ENCODE results near the gene PTPRD. TPM values are rescaled to one million over a fixed set of nuclear protein-coding genes. Genes with fewer than 3 reads are reported as not detected.

The PTPRD gene
- total RNA-seq, 1 experiment from 2014 or later, result 0.02 TPM

DNA sequence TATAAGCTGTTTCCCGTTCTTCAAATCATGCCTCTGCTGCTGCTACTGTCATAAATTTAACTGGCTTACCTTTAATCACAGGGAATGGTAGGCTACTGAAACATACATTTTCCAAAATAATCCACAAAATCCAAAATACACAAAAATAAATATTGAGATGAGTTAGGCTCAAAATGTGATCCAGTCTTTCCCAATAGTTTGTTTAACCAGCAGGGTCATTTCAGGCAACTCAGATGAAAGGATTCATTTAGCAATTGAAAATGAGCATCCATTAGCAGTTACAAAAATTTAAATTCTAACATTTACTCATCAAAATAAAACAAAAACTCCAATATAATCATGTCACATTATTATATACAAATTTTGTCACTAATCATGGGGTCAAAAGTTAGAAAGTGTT lies 1797.6 kb downstream of the PTPRD start (continued):
- TF ChIP-seq, protein P1, sequence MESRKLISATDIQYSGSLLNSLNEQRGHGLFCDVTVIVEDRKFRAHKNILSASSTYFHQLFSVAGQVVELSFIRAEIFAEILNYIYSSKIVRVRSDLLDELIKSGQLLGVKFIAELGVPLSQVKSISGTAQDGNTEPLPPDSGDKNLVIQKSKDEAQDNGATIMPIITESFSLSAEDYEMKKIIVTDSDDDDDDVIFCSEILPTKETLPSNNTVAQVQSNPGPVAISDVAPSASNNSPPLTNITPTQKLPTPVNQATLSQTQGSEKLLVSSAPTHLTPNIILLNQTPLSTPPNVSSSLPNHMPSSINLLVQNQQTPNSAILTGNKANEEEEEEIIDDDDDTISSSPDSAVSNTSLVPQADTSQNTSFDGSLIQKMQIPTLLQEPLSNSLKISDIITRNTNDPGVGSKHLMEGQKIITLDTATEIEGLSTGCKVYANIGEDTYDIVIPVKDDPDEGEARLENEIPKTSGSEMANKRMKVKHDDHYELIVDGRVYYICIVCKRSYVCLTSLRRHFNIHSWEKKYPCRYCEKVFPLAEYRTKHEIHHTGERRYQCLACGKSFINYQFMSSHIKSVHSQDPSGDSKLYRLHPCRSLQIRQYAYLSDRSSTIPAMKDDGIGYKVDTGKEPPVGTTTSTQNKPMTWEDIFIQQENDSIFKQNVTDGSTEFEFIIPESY (IDR thresholded peaks at IDR 0.05; ENCODE audit: extremely low read depth, insufficient replicate concordance, low read length), result no peak

DNA sequence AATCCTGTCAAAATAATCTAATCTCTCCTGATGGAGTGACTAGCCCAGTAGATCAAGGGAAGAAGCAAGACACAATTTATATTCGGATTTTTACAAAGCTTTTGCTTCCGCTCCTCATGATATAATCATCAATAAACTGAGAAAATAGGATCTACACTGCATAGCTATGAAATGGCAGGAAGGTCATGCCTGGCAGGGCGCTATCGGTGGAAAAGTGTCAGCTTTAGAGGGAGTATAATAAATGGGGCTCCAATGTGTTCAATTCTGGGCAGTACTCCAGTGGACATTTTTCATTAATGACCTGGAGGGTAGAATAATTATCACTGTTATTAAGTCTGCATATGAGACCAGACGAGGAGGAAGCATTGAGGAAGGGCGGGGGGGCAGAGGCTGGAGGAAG lies 1799.9 kb downstream of the PTPRD start:
- Histone ChIP-seq H3K9me2 (ENCODE audit: insufficient read depth) (no peaks in the 10 kb centered on the region), H3K9me3 (ENCODE audit: control insufficient read depth in 1 of 2, insufficient read depth in 1 of 2, low read depth in 1 of 2, low read length in 2 of 2) (peaks cover 20 to 23% of the 10 kb centered on the region in 2 experiments; a peak in 2 of 4 replicates), H3K79me2 (ENCODE audit: insufficient read depth, low read length) (no peaks in the 10 kb centered on the region), H3K36me3 (ENCODE audit: control insufficient read depth in 1 of 2, insufficient read depth in 2 of 2, low read length in 2 of 2) (no peaks in the 10 kb centered on the region), H3K4me1 (ENCODE audit: control insufficient read depth in 1 of 2, insufficient read depth in 2 of 2, low read length in 2 of 2) (no peaks in the 10 kb centered on the region), H3K9ac (ENCODE audit: low read length) (no peak overlapping the region), H2AFZ (ENCODE audit: low read depth, low read length, poor library complexity, severe bottlenecking) (no peak overlapping the region), H4K20me1 (ENCODE audit: insufficient read depth) (no peaks in the 10 kb centered on the region), H3K27me3 (ENCODE audit: insufficient read depth, low read length) (no peaks in the 10 kb centered on the region), H3K4me2 (ENCODE audit: low read length) (no peak overlapping the region), H3K27ac (ENCODE audit: low read depth, low read length) (no peak overlapping the region), H3K4me3 (replicated peaks in 1 of 2; ENCODE audit: low read depth in 1 of 2, low read length in 2 of 2) (no peak overlapping the region)
- no TSS peak for BruUV-seq (replicated peaks)
- DNase-seq (ENCODE audit: low read depth, low spot score) (no peak), ATAC-seq (no peak)
- TF ChIP-seq ELF1 (IDR thresholded peaks at IDR 0.05; ENCODE audit: borderline replicate concordance, low read depth) (no peak), RAD21 (IDR thresholded peaks at IDR 0.05; ENCODE audit: low read depth) (no peak), EZH2phosphoT487 (IDR thresholded peaks at IDR 0.05; ENCODE audit: borderline replicate concordance) (no peak), FOSL1 (IDR thresholded peaks at IDR 0.05; ENCODE audit: low read depth) (no peak), POLR2A (IDR thresholded peaks at IDR 0.05; ENCODE audit: borderline replicate concordance, extremely low read depth, insufficient read depth, insufficient read length) (no peak)
- TF ChIP-seq, protein P2, sequence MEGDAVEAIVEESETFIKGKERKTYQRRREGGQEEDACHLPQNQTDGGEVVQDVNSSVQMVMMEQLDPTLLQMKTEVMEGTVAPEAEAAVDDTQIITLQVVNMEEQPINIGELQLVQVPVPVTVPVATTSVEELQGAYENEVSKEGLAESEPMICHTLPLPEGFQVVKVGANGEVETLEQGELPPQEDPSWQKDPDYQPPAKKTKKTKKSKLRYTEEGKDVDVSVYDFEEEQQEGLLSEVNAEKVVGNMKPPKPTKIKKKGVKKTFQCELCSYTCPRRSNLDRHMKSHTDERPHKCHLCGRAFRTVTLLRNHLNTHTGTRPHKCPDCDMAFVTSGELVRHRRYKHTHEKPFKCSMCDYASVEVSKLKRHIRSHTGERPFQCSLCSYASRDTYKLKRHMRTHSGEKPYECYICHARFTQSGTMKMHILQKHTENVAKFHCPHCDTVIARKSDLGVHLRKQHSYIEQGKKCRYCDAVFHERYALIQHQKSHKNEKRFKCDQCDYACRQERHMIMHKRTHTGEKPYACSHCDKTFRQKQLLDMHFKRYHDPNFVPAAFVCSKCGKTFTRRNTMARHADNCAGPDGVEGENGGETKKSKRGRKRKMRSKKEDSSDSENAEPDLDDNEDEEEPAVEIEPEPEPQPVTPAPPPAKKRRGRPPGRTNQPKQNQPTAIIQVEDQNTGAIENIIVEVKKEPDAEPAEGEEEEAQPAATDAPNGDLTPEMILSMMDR (IDR thresholded peaks at IDR 0.05 in 2 of 3, conservative IDR thresholded peaks at IDR 0.05 in 1 of 3; ENCODE audit: borderline replicate concordance in 1 of 3, insufficient read depth in 1 of 3, low read depth in 2 of 3, low read length in 2 of 3), result no peak
- ChIA-PET POLR2A (no interaction called here), CTCF (no interaction called here), RAD21 (ENCODE audit: low non-redundant PET in 1 of 2, low total read pairs in 2 of 2, uncharacterized antibody in 2 of 2, unreplicated experiment in 2 of 2) (no interaction called here)
- intact Hi-C loops (cut with micrococcal nuclease), result no loop called here
